ENCODE data around the gene SLC35F3.

DNA sequence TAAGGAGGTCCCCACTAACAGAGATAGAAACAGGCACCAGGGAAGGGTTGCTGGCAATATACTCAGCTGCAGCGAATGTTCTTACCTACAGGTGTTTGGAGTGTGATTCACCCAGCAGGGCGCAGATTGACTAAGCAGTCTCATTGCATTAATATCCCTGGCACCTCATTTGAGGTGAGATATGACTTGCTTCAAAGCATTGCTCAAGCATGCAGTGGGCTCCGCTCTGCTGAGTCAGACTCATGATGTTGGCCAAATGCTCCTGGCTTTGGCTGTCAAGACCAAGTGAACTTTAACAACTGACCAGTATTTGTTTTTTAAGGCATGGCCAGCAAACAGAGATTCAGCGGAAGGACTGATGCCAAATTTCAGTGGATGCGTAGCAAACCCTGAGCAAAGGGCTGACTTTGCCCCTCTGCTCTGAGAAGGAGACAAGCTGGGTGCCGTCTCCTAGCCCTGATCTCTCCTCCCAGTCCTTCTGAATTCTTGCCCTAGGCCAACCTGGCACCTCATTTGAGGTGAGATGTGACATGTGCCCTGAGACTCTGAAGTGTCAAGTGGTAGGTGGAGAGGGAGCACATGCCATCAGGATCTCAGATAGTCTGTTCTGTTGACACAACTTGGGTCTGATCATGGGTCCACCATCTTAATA lies 281.7 kb downstream of the SLC35F3 start:
- TF ChIP-seq, protein P1, sequence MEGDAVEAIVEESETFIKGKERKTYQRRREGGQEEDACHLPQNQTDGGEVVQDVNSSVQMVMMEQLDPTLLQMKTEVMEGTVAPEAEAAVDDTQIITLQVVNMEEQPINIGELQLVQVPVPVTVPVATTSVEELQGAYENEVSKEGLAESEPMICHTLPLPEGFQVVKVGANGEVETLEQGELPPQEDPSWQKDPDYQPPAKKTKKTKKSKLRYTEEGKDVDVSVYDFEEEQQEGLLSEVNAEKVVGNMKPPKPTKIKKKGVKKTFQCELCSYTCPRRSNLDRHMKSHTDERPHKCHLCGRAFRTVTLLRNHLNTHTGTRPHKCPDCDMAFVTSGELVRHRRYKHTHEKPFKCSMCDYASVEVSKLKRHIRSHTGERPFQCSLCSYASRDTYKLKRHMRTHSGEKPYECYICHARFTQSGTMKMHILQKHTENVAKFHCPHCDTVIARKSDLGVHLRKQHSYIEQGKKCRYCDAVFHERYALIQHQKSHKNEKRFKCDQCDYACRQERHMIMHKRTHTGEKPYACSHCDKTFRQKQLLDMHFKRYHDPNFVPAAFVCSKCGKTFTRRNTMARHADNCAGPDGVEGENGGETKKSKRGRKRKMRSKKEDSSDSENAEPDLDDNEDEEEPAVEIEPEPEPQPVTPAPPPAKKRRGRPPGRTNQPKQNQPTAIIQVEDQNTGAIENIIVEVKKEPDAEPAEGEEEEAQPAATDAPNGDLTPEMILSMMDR (IDR thresholded peaks at IDR 0.05): no peak
- TF ChIP-seq POLR2A (IDR thresholded peaks at IDR 0.05): no peak
- no peak for TF ChIP-seq POLR2AphosphoS5 (IDR thresholded peaks at IDR 0.05)
- no peak for TF ChIP-seq EP300 (IDR thresholded peaks at IDR 0.05)

All from suprapubic skin (tissue), 4 donors.